ENCODE results near the gene CLEC7A.

The CLEC7A gene

DNA sequence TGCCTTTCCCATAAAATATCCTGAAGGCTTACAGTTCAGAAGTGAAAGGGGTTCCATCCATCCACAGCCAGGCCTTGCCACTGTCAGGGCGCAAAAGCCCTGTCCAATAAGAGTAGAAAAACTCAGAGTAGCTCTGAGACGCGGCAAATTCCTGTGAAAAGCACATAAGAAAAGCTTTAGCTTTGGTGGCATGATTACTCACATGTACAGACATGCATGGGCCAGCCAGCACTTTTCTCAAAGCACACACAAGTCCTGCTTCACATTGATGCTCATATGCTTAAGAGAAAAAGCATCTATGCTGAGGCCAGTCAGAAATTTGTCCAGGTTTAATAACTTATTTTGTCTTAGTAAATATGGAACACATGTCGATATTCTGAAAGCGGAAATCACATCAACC, 56.7 kb downstream of the CLEC7A start:
- 91 to 96% methylated on average over 5 of the region's 5 CpGs for WGBS, 2 experiments
- no peak overlapping the region for H3K4me3 ChIP-seq (ENCODE audit: insufficient read depth, low read depth, low read length)
- H3K27ac ChIP-seq (ENCODE audit: insufficient read depth, low read depth, low read length, poor library complexity, severe bottlenecking), result no peak overlapping the region
- no peaks in the 10 kb centered on the region for H3K27me3 ChIP-seq (ENCODE audit: control insufficient read depth, insufficient read depth, low read length, poor library complexity, severe bottlenecking)
- no peaks in the 10 kb centered on the region for H3K4me1 ChIP-seq (ENCODE audit: control insufficient read depth, insufficient read depth, low read length)
- H3K36me3 ChIP-seq (ENCODE audit: control insufficient read depth, insufficient read depth, low read length), result no peaks in the 10 kb centered on the region
- H3K9me3 ChIP-seq (ENCODE audit: control insufficient read depth, low read length), result no peaks in the 10 kb centered on the region

DNA sequence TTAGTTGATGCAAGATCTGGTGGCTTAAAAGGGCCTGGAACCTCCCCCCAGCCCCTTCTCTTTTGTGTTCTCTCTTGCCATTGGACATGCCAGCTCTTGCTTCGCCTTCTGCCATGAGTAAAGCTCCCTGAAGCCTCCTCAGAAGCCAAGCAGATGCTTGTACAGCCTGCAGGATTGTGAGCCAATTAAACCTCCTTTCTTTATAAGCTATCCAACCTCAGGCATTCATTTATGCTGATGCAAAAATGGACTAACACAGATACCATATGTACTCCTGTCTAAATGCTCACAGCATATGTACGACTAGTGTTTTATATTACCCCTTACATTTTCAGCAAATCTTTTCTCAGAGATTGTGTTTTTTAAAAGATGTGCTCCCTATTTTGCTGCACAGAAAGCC, 57.9 kb downstream of the CLEC7A start:
- no peaks in the 10 kb centered on the region for H3K4me1 ChIP-seq (ENCODE audit: control insufficient read depth, insufficient read depth, low read length)
- no peaks in the 10 kb centered on the region for H3K27me3 ChIP-seq (ENCODE audit: control insufficient read depth, insufficient read depth, low read length, poor library complexity, severe bottlenecking)
- H3K4me3 ChIP-seq (ENCODE audit: insufficient read depth, low read depth, low read length), result no peak overlapping the region
- H3K27ac ChIP-seq (ENCODE audit: insufficient read depth, low read depth, low read length, poor library complexity, severe bottlenecking), result no peak overlapping the region
- WGBS, 2 experiments, result 92 to 93% methylated on average over 2 of the region's 2 CpGs
- H3K36me3 ChIP-seq (ENCODE audit: control insufficient read depth, insufficient read depth, low read length), result no peaks in the 10 kb centered on the region
- no peaks in the 10 kb centered on the region for H3K9me3 ChIP-seq (ENCODE audit: control insufficient read depth, low read length)

GRCh38 chr12:10070380-10070779, 59.6 kb downstream of the CLEC7A start:
- Histone ChIP-seq H3K4me3 (ENCODE audit: insufficient read depth, low read depth, low read length) (no peak overlapping the region), H3K4me1 (ENCODE audit: control insufficient read depth, insufficient read depth, low read length) (no peaks in the 10 kb centered on the region), H3K27ac (ENCODE audit: insufficient read depth, low read depth, low read length, poor library complexity, severe bottlenecking) (no peak overlapping the region), H3K9me3 (ENCODE audit: control insufficient read depth, low read length) (no peaks in the 10 kb centered on the region), H3K36me3 (ENCODE audit: control insufficient read depth, insufficient read depth, low read length) (no peaks in the 10 kb centered on the region), H3K27me3 (ENCODE audit: control insufficient read depth, insufficient read depth, low read length, poor library complexity, severe bottlenecking) (no peaks in the 10 kb centered on the region)
- WGBS, 2 experiments, result 97 to 99% methylated on average over 4 of the region's 4 CpGs

GRCh38 chr12:10069976-10070375, 60.0 kb downstream of the CLEC7A start:
- Histone ChIP-seq H3K9me3 (ENCODE audit: control insufficient read depth, low read length) (no peaks in the 10 kb centered on the region), H3K36me3 (ENCODE audit: control insufficient read depth, insufficient read depth, low read length) (no peaks in the 10 kb centered on the region), H3K27ac (ENCODE audit: insufficient read depth, low read depth, low read length, poor library complexity, severe bottlenecking) (no peak overlapping the region), H3K4me3 (ENCODE audit: insufficient read depth, low read depth, low read length) (no peak overlapping the region), H3K4me1 (ENCODE audit: control insufficient read depth, insufficient read depth, low read length) (no peaks in the 10 kb centered on the region), H3K27me3 (ENCODE audit: control insufficient read depth, insufficient read depth, low read length, poor library complexity, severe bottlenecking) (no peaks in the 10 kb centered on the region)
- WGBS, 2 experiments, result 27 to 32% methylated on average over 3 of the region's 3 CpGs

DNA sequence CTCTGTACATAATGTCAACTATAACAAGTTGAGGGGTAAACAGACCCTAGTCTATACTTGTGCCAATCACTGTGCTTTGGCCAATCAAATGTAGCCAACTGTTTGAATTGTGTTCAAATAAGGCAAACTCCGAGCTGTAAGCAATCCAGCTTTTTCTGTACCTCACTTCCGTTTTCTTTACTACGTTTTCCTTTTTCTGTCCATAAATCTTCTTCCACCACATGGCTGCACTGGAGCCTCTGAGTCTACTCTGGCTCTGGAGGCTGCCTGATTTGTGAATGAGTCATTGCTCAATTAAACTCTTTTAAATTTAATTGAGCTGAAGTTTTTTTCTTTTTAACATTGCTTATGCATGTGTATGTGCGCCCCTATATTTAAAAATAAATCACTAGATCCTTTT, 60.9 kb downstream of the CLEC7A start:
- no peaks in the 10 kb centered on the region for H3K4me1 ChIP-seq (ENCODE audit: control insufficient read depth, insufficient read depth, low read length)
- no peaks in the 10 kb centered on the region for H3K27me3 ChIP-seq (ENCODE audit: control insufficient read depth, insufficient read depth, low read length, poor library complexity, severe bottlenecking)
- 87 to 93% methylated on average over 3 to 4 of the region's 4 CpGs for WGBS, 2 experiments
- H3K27ac ChIP-seq (ENCODE audit: insufficient read depth, low read depth, low read length, poor library complexity, severe bottlenecking), result no peak overlapping the region
- no peaks in the 10 kb centered on the region for H3K36me3 ChIP-seq (ENCODE audit: control insufficient read depth, insufficient read depth, low read length)
- no peak overlapping the region for H3K4me3 ChIP-seq (ENCODE audit: insufficient read depth, low read depth, low read length)
- H3K9me3 ChIP-seq (ENCODE audit: control insufficient read depth, low read length), result no peaks in the 10 kb centered on the region

GRCh38 chr12:10068644-10069043, 61.4 kb downstream of the CLEC7A start:
- Histone ChIP-seq H3K9me3 (ENCODE audit: control insufficient read depth, low read length) (no peaks in the 10 kb centered on the region), H3K4me3 (ENCODE audit: insufficient read depth, low read depth, low read length) (no peak overlapping the region), H3K36me3 (ENCODE audit: control insufficient read depth, insufficient read depth, low read length) (no peaks in the 10 kb centered on the region), H3K4me1 (ENCODE audit: control insufficient read depth, insufficient read depth, low read length) (no peaks in the 10 kb centered on the region), H3K27me3 (ENCODE audit: control insufficient read depth, insufficient read depth, low read length, poor library complexity, severe bottlenecking) (no peaks in the 10 kb centered on the region), H3K27ac (ENCODE audit: insufficient read depth, low read depth, low read length, poor library complexity, severe bottlenecking) (no peak overlapping the region)
- 89 to 92% methylated on average over 1 of the region's 1 CpG for WGBS, 2 experiments

DNA sequence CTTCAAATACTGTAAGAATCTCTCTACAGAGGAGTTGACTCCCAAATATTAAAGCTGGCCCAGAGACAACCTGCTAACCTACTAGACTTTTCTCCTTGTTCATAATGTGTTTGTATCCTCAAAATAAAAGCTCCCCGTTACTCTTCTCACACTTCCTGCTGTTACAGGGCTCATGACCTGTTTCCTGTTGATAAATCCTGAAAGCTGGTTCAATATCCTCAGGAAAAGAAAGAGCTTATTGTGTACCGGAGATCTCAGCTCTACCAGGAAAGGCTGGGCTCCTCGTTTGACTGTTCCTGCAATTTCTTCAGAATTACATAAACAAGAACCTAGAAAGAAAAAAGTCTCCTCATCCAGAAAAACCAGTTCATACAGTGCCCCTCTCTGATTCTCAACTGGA, 62.1 kb downstream of the CLEC7A start:
- Histone ChIP-seq H3K36me3 (ENCODE audit: control insufficient read depth, insufficient read depth, low read length) (no peaks in the 10 kb centered on the region), H3K27me3 (ENCODE audit: control insufficient read depth, insufficient read depth, low read length, poor library complexity, severe bottlenecking) (no peaks in the 10 kb centered on the region), H3K4me3 (ENCODE audit: insufficient read depth, low read depth, low read length) (no peak overlapping the region), H3K9me3 (ENCODE audit: control insufficient read depth, low read length) (no peaks in the 10 kb centered on the region), H3K27ac (ENCODE audit: insufficient read depth, low read depth, low read length, poor library complexity, severe bottlenecking) (no peak overlapping the region), H3K4me1 (ENCODE audit: control insufficient read depth, insufficient read depth, low read length) (no peaks in the 10 kb centered on the region)
- 81 to 85% methylated on average over 3 of the region's 3 CpGs for WGBS, 2 experiments

GRCh38 chr12:10067264-10067663, 62.7 kb downstream of the CLEC7A start:
- Histone ChIP-seq H3K27ac (ENCODE audit: insufficient read depth, low read depth, low read length, poor library complexity, severe bottlenecking) (no peak overlapping the region), H3K4me3 (ENCODE audit: insufficient read depth, low read depth, low read length) (no peak overlapping the region), H3K9me3 (ENCODE audit: control insufficient read depth, low read length) (no peaks in the 10 kb centered on the region), H3K4me1 (ENCODE audit: control insufficient read depth, insufficient read depth, low read length) (no peaks in the 10 kb centered on the region), H3K27me3 (ENCODE audit: control insufficient read depth, insufficient read depth, low read length, poor library complexity, severe bottlenecking) (no peaks in the 10 kb centered on the region), H3K36me3 (ENCODE audit: control insufficient read depth, insufficient read depth, low read length) (no peaks in the 10 kb centered on the region)
- 92 to 93% methylated on average over 4 of the region's 4 CpGs for WGBS, 2 experiments

Measured in ectodermal cell (in vitro differentiated cells).